ES-I3 (cell line): ENCODE data around the gene ZBTB16.

Experiments used
- H3K36me3 ChIP-seq: 2 replicates; pipeline ENCODE4 v1.6.1; 2013; ENCODE audit warnings: mild to moderate bottlenecking, low read length, control low read depth, moderate library complexity; ENCODE audit not compliant: insufficient read depth
- H3K4me1 ChIP-seq: 2 replicates; pipeline ENCODE4 v1.6.1; 2013; ENCODE audit warnings: mild to moderate bottlenecking, control low read depth, low read length; ENCODE audit not compliant: insufficient read depth
- H3K9ac ChIP-seq: 2 replicates; pipeline ENCODE4 v1.6.1; 2013; ENCODE audit warnings: low read depth, mild to moderate bottlenecking, low read length, moderate library complexity
- H3K9me3 ChIP-seq: 2 replicates; pipeline ENCODE4 v1.6.1; 2013; ENCODE audit warnings: mild to moderate bottlenecking, low read length, moderate library complexity; ENCODE audit not compliant: control insufficient read depth, insufficient read depth

Gene ZBTB16

GRCh38 chr11:114243461-114244372 lies 184.2 kb downstream of the ZBTB16 start:
- Histone ChIP-seq H3K9me3 (no peaks in the 10 kb centered on the region), H3K36me3 (no peaks in the 10 kb centered on the region), H3K4me1 (no peaks in the 10 kb centered on the region), H3K9ac (no peak overlapping the region)

GRCh38 chr11:114244726-114245394 lies 185.3 kb downstream of the ZBTB16 start:
- no peak overlapping the region for H3K9ac ChIP-seq
- H3K4me1 ChIP-seq = no peaks in the 10 kb centered on the region
- H3K9me3 ChIP-seq = no peaks in the 10 kb centered on the region
- H3K36me3 ChIP-seq = no peaks in the 10 kb centered on the region

- no peak overlapping the region for H3K9ac ChIP-seq
- no peaks in the 10 kb centered on the region for H3K9me3 ChIP-seq
- no peaks in the 10 kb centered on the region for H3K36me3 ChIP-seq
- peaks cover 5% of the 10 kb centered on the region; the same call in 1 of the 2 replicates for H3K4me1 ChIP-seq
Measured at GRCh38 chr11:114246321-114247069, 187.0 kb downstream of the ZBTB16 start.

- no peaks in the 10 kb centered on the region for H3K9me3 ChIP-seq
- H3K4me1 ChIP-seq = peaks cover 11% of the 10 kb centered on the region; the same call in 1 of the 2 replicates
- H3K36me3 ChIP-seq = no peaks in the 10 kb centered on the region
- no peak overlapping the region for H3K9ac ChIP-seq
Measured at GRCh38 chr11:114247070-114247789, 187.7 kb downstream of the ZBTB16 start.

- H3K9ac ChIP-seq = no peak overlapping the region
- H3K9me3 ChIP-seq = no peaks in the 10 kb centered on the region
- peaks cover 11% of the 10 kb centered on the region; the same call in 1 of the 2 replicates for H3K4me1 ChIP-seq
- no peaks in the 10 kb centered on the region for H3K36me3 ChIP-seq
Measured at GRCh38 chr11:114250180-114250579, 190.7 kb downstream of the ZBTB16 start.

- Histone ChIP-seq H3K36me3 (no peaks in the 10 kb centered on the region), H3K9ac (no peak overlapping the region; the same call in 1 of the 2 replicates), H3K4me1 (peaks cover 12% of the 10 kb centered on the region), H3K9me3 (no peaks in the 10 kb centered on the region)
Measured at GRCh38 chr11:114250993-114251814, 191.7 kb downstream of the ZBTB16 start.

GRCh38 chr11:114251815-114252337 lies 192.4 kb downstream of the ZBTB16 start:
- H3K9ac ChIP-seq = no peak overlapping the region; the same call in 1 of the 2 replicates
- H3K9me3 ChIP-seq = no peaks in the 10 kb centered on the region
- H3K4me1 ChIP-seq = peaks cover 19% of the 10 kb centered on the region
- H3K36me3 ChIP-seq = no peaks in the 10 kb centered on the region

- Histone ChIP-seq H3K9me3 (no peaks in the 10 kb centered on the region), H3K4me1 (peaks cover 24% of the 10 kb centered on the region), H3K36me3 (no peaks in the 10 kb centered on the region), H3K9ac (no peak overlapping the region)
Measured at GRCh38 chr11:114252767-114253166, 193.3 kb downstream of the ZBTB16 start.

GRCh38 chr11:114253771-114254170 lies 194.3 kb downstream of the ZBTB16 start:
- Histone ChIP-seq H3K9me3 (no peaks in the 10 kb centered on the region), H3K36me3 (no peaks in the 10 kb centered on the region), H3K9ac (no peak overlapping the region), H3K4me1 (peaks cover 24% of the 10 kb centered on the region)

- Histone ChIP-seq H3K4me1 (peaks cover 24% of the 10 kb centered on the region), H3K36me3 (no peaks in the 10 kb centered on the region), H3K9me3 (no peaks in the 10 kb centered on the region), H3K9ac (no peak overlapping the region)
Measured at GRCh38 chr11:114254571-114255146, 195.1 kb downstream of the ZBTB16 start.

GRCh38 chr11:114255289-114255688 lies 195.8 kb downstream of the ZBTB16 start:
- no peaks in the 10 kb centered on the region for H3K9me3 ChIP-seq
- peaks cover 24% of the 10 kb centered on the region for H3K4me1 ChIP-seq
- no peaks in the 10 kb centered on the region for H3K36me3 ChIP-seq
- no peak overlapping the region for H3K9ac ChIP-seq

GRCh38 chr11:114256176-114256966 lies 196.9 kb downstream of the ZBTB16 start:
- H3K9me3 ChIP-seq = no peaks in the 10 kb centered on the region
- H3K36me3 ChIP-seq = no peaks in the 10 kb centered on the region

More at GRCh38 chr11:114256176-114256966, 196.9 kb downstream of the ZBTB16 start:
- Histone ChIP-seq H3K4me1 (peaks cover 21% of the 10 kb centered on the region), H3K9ac (no peak overlapping the region)
